CD14-positive monocyte (primary cell): ENCODE results near the gene KCNJ6. TPM values are rescaled to one million over a fixed set of nuclear protein-coding genes. Genes with fewer than 3 reads are reported as not detected.

Experiments used
- DNase-seq, 3 donors: peaks; one replicate each; pipeline ENCODE4 v3.0.0-alpha.2; 2011 to 2022
- H2AFZ ChIP-seq: 2 replicates; pipeline ENCODE4 v1.6.0; 2012; ENCODE audit warnings: mild to moderate bottlenecking, low read depth, low read length, inconsistent platforms; ENCODE audit not compliant: insufficient read depth, poor library complexity, severe bottlenecking
- H3K27ac ChIP-seq, 2 donors: 1 replicate in 1 of 2; 2 replicates in 1 of 2; pipeline ENCODE4 v1.5.1; 2012 to 2013; ENCODE audit warnings: low read length in 2 of 2, control low read depth in 1 of 2, inconsistent platforms in 1 of 2, low read depth in 1 of 2, mild to moderate bottlenecking in 1 of 2
- H3K27me3 ChIP-seq, 2 donors: one replicate each; pipeline versions ENCODE4 v1.6.0 to v1.6.1; 2011 to 2013; ENCODE audit warnings: low read length in 2 of 2; ENCODE audit not compliant: control insufficient read depth in 2 of 2, insufficient read depth in 2 of 2
- H3K36me3 ChIP-seq, 2 donors: replicated peaks in 1 of 2; 1 replicate in 1 of 2; 2 replicates in 1 of 2; pipeline versions ENCODE4 v1.5.1 to v1.6.1; 2012 to 2013; ENCODE audit warnings: low read length in 2 of 2, control low read depth in 1 of 2, inconsistent platforms in 1 of 2, mild to moderate bottlenecking in 1 of 2; ENCODE audit not compliant: insufficient read depth in 2 of 2, control insufficient read depth in 1 of 2
- H3K4me1 ChIP-seq, 2 donors: 1 replicate in 1 of 2; 2 replicates in 1 of 2; pipeline versions ENCODE4 v1.5.1 to v1.6.1; 2012 to 2013; ENCODE audit warnings: low read length in 2 of 2, control low read depth in 1 of 2, inconsistent platforms in 1 of 2, mild to moderate bottlenecking in 1 of 2, moderate library complexity in 1 of 2; ENCODE audit not compliant: insufficient read depth in 2 of 2, control insufficient read depth in 1 of 2
- H3K4me2 ChIP-seq: replicated peaks from 2 replicates; pipeline ENCODE3; 2012; ENCODE audit warnings: low read length, moderate library complexity, mild to moderate bottlenecking; ENCODE audit not compliant: poor library complexity, severe bottlenecking; ENCODE audit errors: extremely low read depth
- H3K4me3 ChIP-seq, 3 experiments: fragments of 200-600 bp in 1 of 3; sonication (generic) in 1 of 3; replicated peaks in 1 of 3; 1 replicate in 2 of 3; 2 replicates in 1 of 3; pipeline ENCODE4 v1.5.1; 2011 to 2013; ENCODE audit warnings: low read length in 3 of 3, mild to moderate bottlenecking in 3 of 3, control low read depth in 2 of 3, low read depth in 2 of 3, inconsistent platforms in 1 of 3, moderate library complexity in 1 of 3
- H3K79me2 ChIP-seq: 2 replicates; pipeline ENCODE4 v1.6.0; 2012; ENCODE audit warnings: mild to moderate bottlenecking, control low read depth, inconsistent platforms, low read length, moderate library complexity; ENCODE audit not compliant: insufficient read depth
- H3K9ac ChIP-seq: 2 replicates; pipeline ENCODE4 v1.6.0; 2017; ENCODE audit warnings: low read length, mild to moderate bottlenecking; ENCODE audit not compliant: insufficient read depth, poor library complexity, severe bottlenecking
- H3K9me3 ChIP-seq, 2 donors: replicated peaks in 1 of 2; 1 replicate in 1 of 2; 2 replicates in 1 of 2; pipeline versions ENCODE4 v1.5.1 to v1.6.1; 2012 to 2013; ENCODE audit warnings: low read length in 2 of 2, control low read depth in 1 of 2; ENCODE audit not compliant: control insufficient read depth in 1 of 2, insufficient read depth in 1 of 2
- H4K20me1 ChIP-seq: 2 replicates; pipeline ENCODE4 v1.6.0; 2012; ENCODE audit warnings: mild to moderate bottlenecking, low read length, control low read depth, moderate library complexity; ENCODE audit not compliant: insufficient read depth
- H3K27ac Mint-ChIP-seq, 7 donors: one replicate each; pipeline ENCODE4 v1.8.0; 2020; ENCODE audit warnings: mild to moderate bottlenecking in 7 of 7, mixed read lengths in 7 of 7, moderate library complexity in 6 of 7, inconsistent platforms in 2 of 7
- H3K27me3 Mint-ChIP-seq, 3 donors: one replicate each; pipeline ENCODE4 v1.8.0; 2021 to 2022; ENCODE audit warnings: low read depth in 3 of 3, mild to moderate bottlenecking in 3 of 3, mixed read lengths in 3 of 3, moderate library complexity in 3 of 3, inconsistent platforms in 1 of 3
- H3K36me3 Mint-ChIP-seq, 2 donors: one replicate each; pipeline ENCODE4 v1.8.0; 2020; ENCODE audit warnings: mixed read lengths in 2 of 2, inconsistent platforms in 1 of 2, mild to moderate bottlenecking in 1 of 2
- H3K4me1 Mint-ChIP-seq: one replicate; pipeline ENCODE4 v1.8.0; 2020; ENCODE audit warnings: mild to moderate bottlenecking, mixed read lengths
- H3K4me3 Mint-ChIP-seq, 2 donors: one replicate each; pipeline ENCODE4 v1.8.0; 2020; ENCODE audit warnings: mild to moderate bottlenecking in 2 of 2, mixed read lengths in 2 of 2, moderate library complexity in 1 of 2
- H3K9me3 Mint-ChIP-seq, 7 donors: one replicate each; pipeline ENCODE4 v1.8.0; 2020 to 2022; ENCODE audit warnings: mixed read lengths in 7 of 7, mild to moderate bottlenecking in 6 of 7, moderate library complexity in 6 of 7, inconsistent platforms in 2 of 7
- WGBS: methylation state at CpG from one replicate; pipeline ENCODE4 v1.1.5; 2013; ENCODE audit warnings: missing lambda C conversion rate; ENCODE audit not compliant: insufficient coverage; 5-methylcytosine and 5-hydroxymethylcytosine counted together
- intact Hi-C, 2 donors: fragments of 100-400 bp; cut with micrococcal nuclease; formaldehyde crosslinking; loops; one replicate each; pipeline versions ENCODE4 v1.15.0 to v1.15.1; 2023
- polyA plus RNA-seq, 3 donors: library from polyadenylated mRNA; depleted of rRNA in 1 of 3; unstranded in 2 of 3; stranded (reverse) in 1 of 3; fragments of 300-500 nt in 2 of 3; fragments of >200 nt in 1 of 3; fragmentation: Illumina TruSeq in 2 of 3; gene quantifications; 1 replicate in 2 of 3; 2 replicates in 1 of 3; pipeline ENCODE4 v1.2.3, GENCODE V29; 2012 to 2021
- TF ChIP-seq, protein P1 (sequence below): fragments of 200-600 bp; IDR thresholded peaks from one replicate; pipeline ENCODE4 v1.8.0; 2022; ENCODE audit warnings: antibody characterized with exemption, mild to moderate bottlenecking

Gene KCNJ6
- polyA plus RNA-seq, 3 donors = not detected

DNA sequence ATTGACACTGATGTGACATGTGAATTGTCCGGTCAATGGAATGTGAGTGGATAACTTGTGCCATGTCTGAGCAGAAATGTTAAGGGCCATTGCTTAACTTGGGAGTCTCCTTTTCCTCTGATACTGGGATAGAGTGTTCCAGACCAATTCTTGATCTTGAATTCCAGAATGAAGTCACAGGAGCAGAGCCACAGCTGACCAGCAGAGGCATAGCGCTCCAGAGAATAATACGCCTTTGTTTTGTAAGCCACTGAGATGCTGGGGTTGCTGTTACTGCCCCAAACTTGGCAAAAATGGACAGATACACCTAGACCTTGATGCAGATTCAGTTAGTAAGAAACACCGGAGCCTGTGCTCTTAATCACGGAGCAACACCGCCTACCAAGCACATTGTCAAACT lies 6.3 kb downstream of the KCNJ6 start:
- Histone ChIP-seq H3K4me2 (no peak overlapping the region), H2AFZ (no peak overlapping the region), H3K9ac (no peak overlapping the region), H3K27me3 (peaks cover 31 to 41% of the 10 kb centered on the region in 2 donors), H4K20me1 (no peaks in the 10 kb centered on the region), H3K4me1 (no peaks in the 10 kb centered on the region), H3K27ac (no peak overlapping the region), H3K79me2 (no peaks in the 10 kb centered on the region), H3K36me3 (no peaks in the 10 kb centered on the region), H3K9me3 (no peaks in the 10 kb centered on the region), H3K4me3 (no peak overlapping the region)
- TF ChIP-seq, protein P1, sequence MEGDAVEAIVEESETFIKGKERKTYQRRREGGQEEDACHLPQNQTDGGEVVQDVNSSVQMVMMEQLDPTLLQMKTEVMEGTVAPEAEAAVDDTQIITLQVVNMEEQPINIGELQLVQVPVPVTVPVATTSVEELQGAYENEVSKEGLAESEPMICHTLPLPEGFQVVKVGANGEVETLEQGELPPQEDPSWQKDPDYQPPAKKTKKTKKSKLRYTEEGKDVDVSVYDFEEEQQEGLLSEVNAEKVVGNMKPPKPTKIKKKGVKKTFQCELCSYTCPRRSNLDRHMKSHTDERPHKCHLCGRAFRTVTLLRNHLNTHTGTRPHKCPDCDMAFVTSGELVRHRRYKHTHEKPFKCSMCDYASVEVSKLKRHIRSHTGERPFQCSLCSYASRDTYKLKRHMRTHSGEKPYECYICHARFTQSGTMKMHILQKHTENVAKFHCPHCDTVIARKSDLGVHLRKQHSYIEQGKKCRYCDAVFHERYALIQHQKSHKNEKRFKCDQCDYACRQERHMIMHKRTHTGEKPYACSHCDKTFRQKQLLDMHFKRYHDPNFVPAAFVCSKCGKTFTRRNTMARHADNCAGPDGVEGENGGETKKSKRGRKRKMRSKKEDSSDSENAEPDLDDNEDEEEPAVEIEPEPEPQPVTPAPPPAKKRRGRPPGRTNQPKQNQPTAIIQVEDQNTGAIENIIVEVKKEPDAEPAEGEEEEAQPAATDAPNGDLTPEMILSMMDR = no peak
- peaks cover 0 to 1% of the 10 kb centered on the region in 2 donors for H3K36me3 Mint-ChIP-seq
- peaks cover 25 to 34% (median 31%) of the 10 kb centered on the region in 3 donors for H3K27me3 Mint-ChIP-seq
- DNase-seq = no peak
- no peak overlapping the region for H3K27ac Mint-ChIP-seq
- H3K9me3 Mint-ChIP-seq = no peaks in the 10 kb centered on the region
- H3K4me1 Mint-ChIP-seq = no peaks in the 10 kb centered on the region
- no peak overlapping the region for H3K4me3 Mint-ChIP-seq
- intact Hi-C loops = no loop called here
- WGBS = 75% methylated on average over 3 of the region's 6 CpGs

DNA sequence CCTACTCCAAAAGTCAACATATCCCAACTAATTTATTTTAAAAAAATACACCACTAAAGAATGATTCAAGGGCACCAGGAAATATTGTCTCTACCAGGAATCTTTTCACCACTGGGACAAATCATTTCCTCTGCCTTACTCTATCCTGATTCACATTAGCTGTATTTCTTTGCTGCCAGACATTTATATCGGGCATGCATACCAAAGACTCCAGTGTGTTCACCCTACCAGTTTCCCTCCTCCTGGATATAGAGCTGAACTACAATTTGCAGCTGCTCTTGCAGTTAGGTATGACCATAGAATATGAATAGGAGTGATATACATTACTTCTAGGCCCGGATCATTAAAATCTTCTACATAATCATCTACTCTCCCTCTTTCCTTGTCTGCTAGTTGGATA lies 7.6 kb downstream of the KCNJ6 start:
- no peaks in the 10 kb centered on the region for H3K4me1 ChIP-seq
- TF ChIP-seq, protein P1 = no peak
- H3K4me3 ChIP-seq = no peak overlapping the region
- intact Hi-C loops = no loop called here
- H3K27ac ChIP-seq = no peak overlapping the region
- Mint-ChIP-seq H3K4me3 (no peak overlapping the region), H3K27ac (no peak overlapping the region), H3K36me3 (no peaks in the 10 kb centered on the region), H3K9me3 (no peaks in the 10 kb centered on the region), H3K27me3 (peaks cover 16 to 24% (median 19%) of the 10 kb centered on the region in 3 donors), H3K4me1 (no peaks in the 10 kb centered on the region)
- H3K27me3 ChIP-seq = peaks cover 19 to 29% of the 10 kb centered on the region in 2 donors
- no peaks in the 10 kb centered on the region for H3K9me3 ChIP-seq
- H4K20me1 ChIP-seq = no peaks in the 10 kb centered on the region
- no peak overlapping the region for H3K4me2 ChIP-seq
- H2AFZ ChIP-seq = no peak overlapping the region
- no peak overlapping the region for H3K9ac ChIP-seq
- no peaks in the 10 kb centered on the region for H3K36me3 ChIP-seq
- no peaks in the 10 kb centered on the region for H3K79me2 ChIP-seq
- no peak for DNase-seq
- WGBS = no CpG with 5 or more reads among the region's 2 CpGs
